ENCODE results near the gene IFT57. TPM values are rescaled to one million over a fixed set of nuclear protein-coding genes. Genes with fewer than 3 reads are reported as not detected.

Gene IFT57
- polyA plus RNA-seq, 1 donor (not counting 4 experiments of a cell fraction or from before 2014, with no cell fraction given) = 47.6 TPM

DNA sequence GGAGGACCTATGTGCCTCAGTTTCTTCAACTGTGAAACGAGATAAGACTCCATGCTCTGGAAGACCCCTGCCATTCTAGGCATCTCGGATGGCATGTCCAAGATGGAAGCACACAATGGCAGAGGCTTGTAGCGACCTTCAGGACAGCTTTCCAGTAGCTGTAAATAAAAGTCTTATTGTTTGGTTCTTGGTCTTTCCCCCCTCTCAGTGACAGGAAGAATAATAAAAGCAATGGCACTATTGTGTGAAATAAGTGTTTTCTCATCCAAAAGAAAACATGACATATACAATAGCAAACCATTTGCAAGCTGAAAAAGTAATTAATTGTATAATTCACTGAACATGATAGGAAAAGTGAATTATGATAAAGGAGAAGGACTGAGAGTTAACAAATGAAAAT, 98.9 kb downstream of the IFT57 start:
- H3K27ac ChIP-seq (ENCODE audit: control insufficient read depth, insufficient read depth, low read length) = no peak overlapping the region
- H3K4me3 ChIP-seq (ENCODE audit: control insufficient read depth in 2 of 3, extremely low read depth in 1 of 3, insufficient read depth in 2 of 3, low read depth in 1 of 3, low read length in 3 of 3) = no peak overlapping the region
- no peaks in the 10 kb centered on the region for H3K9me1 ChIP-seq (ENCODE audit: control insufficient read depth, extremely low read depth, insufficient read depth, low read length)
- H3K27me3 ChIP-seq (ENCODE audit: control insufficient read depth, extremely low read depth, insufficient read depth, low read length) = no peaks in the 10 kb centered on the region
- no peak overlapping the region for H3K4me2 ChIP-seq (ENCODE audit: control insufficient read depth, extremely low read depth, insufficient read depth, low read depth, low read length)
- dilution Hi-C loops (cut with MboI; ENCODE audit: extremely low pct_ligation_motif_present, low sequenced_read_pairs) = no loop called here
- FAIRE-seq (no peak), DNase-seq (ENCODE audit: low read depth, low spot score) (no peak)
- no peaks in the 10 kb centered on the region for H3K36me3 ChIP-seq (ENCODE audit: control insufficient read depth in 2 of 2, extremely low read depth in 1 of 2, insufficient read depth in 2 of 2, low read length in 2 of 2)
- no peak overlapping the region for H2AFZ ChIP-seq (ENCODE audit: control insufficient read depth, low read length)
- no peak overlapping the region for H3K9ac ChIP-seq (ENCODE audit: control insufficient read depth, extremely low read depth, insufficient read depth, low read length)
- H4K20me1 ChIP-seq (ENCODE audit: control insufficient read depth, extremely low read depth, insufficient read depth, low read length) = no peaks in the 10 kb centered on the region
- H3K9me3 ChIP-seq (ENCODE audit: control insufficient read depth, low read depth, low read length) = no peaks in the 10 kb centered on the region
- H3K4me1 ChIP-seq (ENCODE audit: control insufficient read depth, extremely low read depth, insufficient read depth, low read length) = peaks cover 11% of the 10 kb centered on the region
- H3K79me2 ChIP-seq (ENCODE audit: control insufficient read depth, insufficient read depth, low read length) = no peaks in the 10 kb centered on the region
- TF ChIP-seq, protein P1, sequence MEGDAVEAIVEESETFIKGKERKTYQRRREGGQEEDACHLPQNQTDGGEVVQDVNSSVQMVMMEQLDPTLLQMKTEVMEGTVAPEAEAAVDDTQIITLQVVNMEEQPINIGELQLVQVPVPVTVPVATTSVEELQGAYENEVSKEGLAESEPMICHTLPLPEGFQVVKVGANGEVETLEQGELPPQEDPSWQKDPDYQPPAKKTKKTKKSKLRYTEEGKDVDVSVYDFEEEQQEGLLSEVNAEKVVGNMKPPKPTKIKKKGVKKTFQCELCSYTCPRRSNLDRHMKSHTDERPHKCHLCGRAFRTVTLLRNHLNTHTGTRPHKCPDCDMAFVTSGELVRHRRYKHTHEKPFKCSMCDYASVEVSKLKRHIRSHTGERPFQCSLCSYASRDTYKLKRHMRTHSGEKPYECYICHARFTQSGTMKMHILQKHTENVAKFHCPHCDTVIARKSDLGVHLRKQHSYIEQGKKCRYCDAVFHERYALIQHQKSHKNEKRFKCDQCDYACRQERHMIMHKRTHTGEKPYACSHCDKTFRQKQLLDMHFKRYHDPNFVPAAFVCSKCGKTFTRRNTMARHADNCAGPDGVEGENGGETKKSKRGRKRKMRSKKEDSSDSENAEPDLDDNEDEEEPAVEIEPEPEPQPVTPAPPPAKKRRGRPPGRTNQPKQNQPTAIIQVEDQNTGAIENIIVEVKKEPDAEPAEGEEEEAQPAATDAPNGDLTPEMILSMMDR (optimal IDR thresholded peaks at IDR 0.05 in 1 of 3, IDR thresholded peaks at IDR 0.05 in 1 of 3, conservative IDR thresholded peaks at IDR 0.05 in 1 of 3; ENCODE audit: extremely low read depth in 1 of 3, insufficient read depth in 2 of 3, low read length in 3 of 3) = no peak
- no peak for TF ChIP-seq EZH2 (IDR thresholded peaks at IDR 0.05; ENCODE audit: low read length)

DNA sequence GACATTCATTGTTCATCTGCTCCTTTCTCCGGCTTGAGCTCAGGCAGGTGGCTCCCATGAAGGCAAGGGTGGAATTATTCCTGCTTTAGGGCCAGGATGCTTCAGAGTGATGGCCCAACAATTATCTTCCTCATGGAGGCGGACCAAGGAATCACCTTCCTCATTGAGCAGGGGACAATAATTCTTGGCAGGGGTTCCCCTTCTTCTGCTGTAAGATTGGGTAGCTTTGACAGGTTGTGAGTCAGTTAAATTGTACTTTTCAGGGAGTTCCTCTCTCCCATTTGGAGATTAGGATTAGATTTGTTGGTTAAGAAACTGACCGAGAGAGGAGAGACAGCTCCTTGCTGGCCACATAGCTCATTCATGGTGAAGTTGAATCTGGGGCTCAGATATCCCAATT, 99.9 kb downstream of the IFT57 start:
- Histone ChIP-seq H3K4me2 (ENCODE audit: control insufficient read depth, extremely low read depth, insufficient read depth, low read depth, low read length) (no peak overlapping the region), H3K27me3 (ENCODE audit: control insufficient read depth, extremely low read depth, insufficient read depth, low read length) (no peaks in the 10 kb centered on the region), H3K27ac (ENCODE audit: control insufficient read depth, insufficient read depth, low read length) (no peak overlapping the region), H2AFZ (ENCODE audit: control insufficient read depth, low read length) (no peak overlapping the region), H3K4me3 (ENCODE audit: control insufficient read depth in 2 of 3, extremely low read depth in 1 of 3, insufficient read depth in 2 of 3, low read depth in 1 of 3, low read length in 3 of 3) (no peak overlapping the region), H3K9ac (ENCODE audit: control insufficient read depth, extremely low read depth, insufficient read depth, low read length) (no peak overlapping the region), H3K36me3 (ENCODE audit: control insufficient read depth in 2 of 2, extremely low read depth in 1 of 2, insufficient read depth in 2 of 2, low read length in 2 of 2) (no peaks in the 10 kb centered on the region), H4K20me1 (ENCODE audit: control insufficient read depth, extremely low read depth, insufficient read depth, low read length) (no peaks in the 10 kb centered on the region), H3K9me3 (ENCODE audit: control insufficient read depth, low read depth, low read length) (no peaks in the 10 kb centered on the region), H3K79me2 (ENCODE audit: control insufficient read depth, insufficient read depth, low read length) (no peaks in the 10 kb centered on the region), H3K9me1 (ENCODE audit: control insufficient read depth, extremely low read depth, insufficient read depth, low read length) (no peaks in the 10 kb centered on the region), H3K4me1 (ENCODE audit: control insufficient read depth, extremely low read depth, insufficient read depth, low read length) (peaks cover 7% of the 10 kb centered on the region)
- FAIRE-seq = no peak
- no peak for DNase-seq (ENCODE audit: low read depth, low spot score)
- no peak for TF ChIP-seq EZH2 (IDR thresholded peaks at IDR 0.05; ENCODE audit: low read length)
- TF ChIP-seq, protein P1 (optimal IDR thresholded peaks at IDR 0.05 in 1 of 3, IDR thresholded peaks at IDR 0.05 in 1 of 3, conservative IDR thresholded peaks at IDR 0.05 in 1 of 3; ENCODE audit: extremely low read depth in 1 of 3, insufficient read depth in 2 of 3, low read length in 3 of 3) = no peak
- dilution Hi-C loops (cut with MboI; ENCODE audit: extremely low pct_ligation_motif_present, low sequenced_read_pairs) = no loop called here
